SK-N-SH (cell line): ENCODE measurements around the gene MAP4K3.

Source experiments
- EP300 ChIP-seq, 2 experiments: IDR thresholded peaks; 2 replicates each; pipeline versions ENCODE4 v1.4.0 to v1.6.1; 2012; ENCODE audit warnings: borderline replicate concordance in 1 of 2, low read depth in 1 of 2, low read length in 1 of 2
- TCF12 ChIP-seq: IDR thresholded peaks from 2 replicates; pipeline ENCODE4 v1.4.0; 2012
- YY1 ChIP-seq: IDR thresholded peaks from 2 replicates; pipeline ENCODE4 v1.4.0; 2012; ENCODE audit warnings: low read depth, mild to moderate bottlenecking
- TF ChIP-seq, protein P1 (sequence below): IDR thresholded peaks from 2 replicates; pipeline ENCODE4 v1.4.0; 2012; ENCODE audit warnings: low read depth
- TF ChIP-seq, protein P2 (sequence below): fragments of 200-600 bp; sonication (generic); IDR thresholded peaks from 2 replicates; pipeline ENCODE4 v1.6.1; 2017; ENCODE audit warnings: antibody characterized with exemption, mild to moderate bottlenecking, moderate library complexity

DNA sequence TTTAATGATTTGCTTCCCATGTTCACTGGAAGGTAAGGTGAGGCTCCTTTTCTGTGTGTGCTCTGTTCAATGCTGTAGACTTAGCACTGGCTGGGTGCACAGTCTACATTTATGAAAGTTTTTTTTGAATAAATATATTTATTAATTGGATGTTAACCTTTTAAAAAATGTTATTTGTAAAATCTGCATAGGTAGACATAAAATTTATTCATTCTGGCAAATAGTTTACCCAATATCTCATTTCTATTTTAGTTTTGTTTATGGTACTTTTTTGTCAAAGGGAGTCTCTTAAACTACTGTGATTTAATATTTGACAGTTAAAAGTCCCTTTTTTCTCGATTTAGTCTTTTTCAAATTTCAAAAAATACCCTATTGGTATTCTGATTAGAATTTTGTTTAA is 213.2 kb downstream of the MAP4K3 start:
- TF ChIP-seq EP300 (IDR thresholded peaks at IDR 0.05; ENCODE audit: borderline replicate concordance in 1 of 2, low read depth in 1 of 2, low read length in 1 of 2) (no peak), YY1 (no peak), TCF12 (no peak)
- TF ChIP-seq, protein P1, sequence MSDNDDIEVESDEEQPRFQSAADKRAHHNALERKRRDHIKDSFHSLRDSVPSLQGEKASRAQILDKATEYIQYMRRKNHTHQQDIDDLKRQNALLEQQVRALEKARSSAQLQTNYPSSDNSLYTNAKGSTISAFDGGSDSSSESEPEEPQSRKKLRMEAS = no peak
- TF ChIP-seq, protein P2, sequence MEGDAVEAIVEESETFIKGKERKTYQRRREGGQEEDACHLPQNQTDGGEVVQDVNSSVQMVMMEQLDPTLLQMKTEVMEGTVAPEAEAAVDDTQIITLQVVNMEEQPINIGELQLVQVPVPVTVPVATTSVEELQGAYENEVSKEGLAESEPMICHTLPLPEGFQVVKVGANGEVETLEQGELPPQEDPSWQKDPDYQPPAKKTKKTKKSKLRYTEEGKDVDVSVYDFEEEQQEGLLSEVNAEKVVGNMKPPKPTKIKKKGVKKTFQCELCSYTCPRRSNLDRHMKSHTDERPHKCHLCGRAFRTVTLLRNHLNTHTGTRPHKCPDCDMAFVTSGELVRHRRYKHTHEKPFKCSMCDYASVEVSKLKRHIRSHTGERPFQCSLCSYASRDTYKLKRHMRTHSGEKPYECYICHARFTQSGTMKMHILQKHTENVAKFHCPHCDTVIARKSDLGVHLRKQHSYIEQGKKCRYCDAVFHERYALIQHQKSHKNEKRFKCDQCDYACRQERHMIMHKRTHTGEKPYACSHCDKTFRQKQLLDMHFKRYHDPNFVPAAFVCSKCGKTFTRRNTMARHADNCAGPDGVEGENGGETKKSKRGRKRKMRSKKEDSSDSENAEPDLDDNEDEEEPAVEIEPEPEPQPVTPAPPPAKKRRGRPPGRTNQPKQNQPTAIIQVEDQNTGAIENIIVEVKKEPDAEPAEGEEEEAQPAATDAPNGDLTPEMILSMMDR = no peak
